D721Med (cell line): ENCODE results near the gene MED20.

Experiments used
- DNase-seq: peaks from one replicate; pipeline ENCODE4 v3.0.0; 2011; ENCODE audit warnings: low spot score; ENCODE audit not compliant: insufficient read length
- FAIRE-seq: peaks from 2 replicates; lab custom pipeline; 2011; peaks lifted over from hg19 to GRCh38; lab: Jason Lieb, UNC
- TF ChIP-seq, protein P1 (sequence below): IDR thresholded peaks from 2 replicates; pipeline ENCODE4 v1.5.1; 2012; ENCODE audit warnings: mild to moderate bottlenecking, control low read depth; ENCODE audit not compliant: insufficient read depth; ENCODE audit errors: missing control alignments

MED20 gene, protein sequence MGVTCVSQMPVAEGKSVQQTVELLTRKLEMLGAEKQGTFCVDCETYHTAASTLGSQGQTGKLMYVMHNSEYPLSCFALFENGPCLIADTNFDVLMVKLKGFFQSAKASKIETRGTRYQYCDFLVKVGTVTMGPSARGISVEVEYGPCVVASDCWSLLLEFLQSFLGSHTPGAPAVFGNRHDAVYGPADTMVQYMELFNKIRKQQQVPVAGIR

DNA sequence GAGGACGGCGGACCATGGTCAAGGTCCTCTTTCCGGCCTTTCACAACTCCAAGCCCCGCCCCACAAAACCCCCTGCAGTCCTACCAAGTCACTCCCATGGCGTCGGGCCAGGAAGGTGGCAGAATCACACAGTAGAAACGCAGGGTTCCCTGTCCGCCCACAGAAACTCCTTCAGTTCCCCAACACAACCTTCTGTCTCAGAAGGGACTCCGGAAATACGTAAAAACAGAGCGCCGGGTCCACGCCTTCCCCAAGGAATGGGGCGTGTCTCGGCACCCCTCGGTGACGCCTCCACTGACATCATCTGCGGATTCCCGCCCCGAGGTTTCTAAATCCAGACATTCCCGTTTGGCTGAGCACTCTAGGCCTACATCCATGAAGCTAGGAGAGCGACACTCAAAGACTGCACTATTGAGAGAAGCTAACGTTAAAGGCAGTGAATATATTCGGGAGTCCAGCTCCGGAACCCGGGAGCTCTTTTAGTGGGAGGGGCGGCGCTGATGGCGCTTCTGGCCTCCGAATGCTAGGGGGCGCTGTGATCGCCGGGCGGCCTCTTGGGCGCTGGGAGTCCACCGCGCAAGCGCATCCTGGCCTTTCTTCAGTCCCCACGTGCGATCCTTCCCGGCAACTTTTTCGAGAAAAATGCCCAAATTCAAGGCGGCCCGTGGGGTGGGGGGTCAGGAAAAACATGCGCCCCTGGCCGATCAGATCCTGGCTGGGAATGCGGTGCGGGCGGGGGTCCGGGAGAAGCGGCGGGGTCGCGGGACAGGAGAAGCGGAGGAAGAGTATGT, at the start of gene MED20, which contains the start of gene BYSL:
TSS of gene MED20 (minus strand) at position 219 of the 791 bp plus-strand sequence. CDS start at position 98, 121 bp downstream.
TSS of gene BYSL (plus strand) at position 579 of the 791 bp plus-strand sequence. CDS start at position 643, 64 bp downstream.
- DNase-seq: peak; percentile 90
- TF ChIP-seq, protein P1, sequence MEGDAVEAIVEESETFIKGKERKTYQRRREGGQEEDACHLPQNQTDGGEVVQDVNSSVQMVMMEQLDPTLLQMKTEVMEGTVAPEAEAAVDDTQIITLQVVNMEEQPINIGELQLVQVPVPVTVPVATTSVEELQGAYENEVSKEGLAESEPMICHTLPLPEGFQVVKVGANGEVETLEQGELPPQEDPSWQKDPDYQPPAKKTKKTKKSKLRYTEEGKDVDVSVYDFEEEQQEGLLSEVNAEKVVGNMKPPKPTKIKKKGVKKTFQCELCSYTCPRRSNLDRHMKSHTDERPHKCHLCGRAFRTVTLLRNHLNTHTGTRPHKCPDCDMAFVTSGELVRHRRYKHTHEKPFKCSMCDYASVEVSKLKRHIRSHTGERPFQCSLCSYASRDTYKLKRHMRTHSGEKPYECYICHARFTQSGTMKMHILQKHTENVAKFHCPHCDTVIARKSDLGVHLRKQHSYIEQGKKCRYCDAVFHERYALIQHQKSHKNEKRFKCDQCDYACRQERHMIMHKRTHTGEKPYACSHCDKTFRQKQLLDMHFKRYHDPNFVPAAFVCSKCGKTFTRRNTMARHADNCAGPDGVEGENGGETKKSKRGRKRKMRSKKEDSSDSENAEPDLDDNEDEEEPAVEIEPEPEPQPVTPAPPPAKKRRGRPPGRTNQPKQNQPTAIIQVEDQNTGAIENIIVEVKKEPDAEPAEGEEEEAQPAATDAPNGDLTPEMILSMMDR: peak; percentile 73
- FAIRE-seq: no peak

DNA sequence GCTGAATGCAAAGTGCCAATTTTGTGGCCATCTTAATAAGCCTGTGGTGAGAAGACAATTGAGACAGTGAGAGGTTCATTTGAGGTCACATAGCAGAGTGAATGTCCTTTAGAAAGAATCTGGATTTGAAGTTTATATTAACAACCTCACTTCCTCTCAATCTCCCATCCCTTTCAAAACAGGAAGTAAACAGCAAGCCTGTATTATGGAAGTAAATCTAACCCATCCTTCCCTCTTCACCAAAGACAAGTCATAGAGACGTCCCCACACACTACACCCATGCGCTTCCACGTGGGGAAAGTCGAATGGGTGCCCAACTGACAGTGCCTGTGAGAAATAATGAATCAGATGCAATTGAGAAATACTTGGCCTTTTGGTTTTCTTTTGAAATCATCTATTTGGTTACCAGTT, 49.5 kb upstream of the MED20 start:
- FAIRE-seq (no peak), DNase-seq (no peak)
- TF ChIP-seq, protein P1: no peak

DNA sequence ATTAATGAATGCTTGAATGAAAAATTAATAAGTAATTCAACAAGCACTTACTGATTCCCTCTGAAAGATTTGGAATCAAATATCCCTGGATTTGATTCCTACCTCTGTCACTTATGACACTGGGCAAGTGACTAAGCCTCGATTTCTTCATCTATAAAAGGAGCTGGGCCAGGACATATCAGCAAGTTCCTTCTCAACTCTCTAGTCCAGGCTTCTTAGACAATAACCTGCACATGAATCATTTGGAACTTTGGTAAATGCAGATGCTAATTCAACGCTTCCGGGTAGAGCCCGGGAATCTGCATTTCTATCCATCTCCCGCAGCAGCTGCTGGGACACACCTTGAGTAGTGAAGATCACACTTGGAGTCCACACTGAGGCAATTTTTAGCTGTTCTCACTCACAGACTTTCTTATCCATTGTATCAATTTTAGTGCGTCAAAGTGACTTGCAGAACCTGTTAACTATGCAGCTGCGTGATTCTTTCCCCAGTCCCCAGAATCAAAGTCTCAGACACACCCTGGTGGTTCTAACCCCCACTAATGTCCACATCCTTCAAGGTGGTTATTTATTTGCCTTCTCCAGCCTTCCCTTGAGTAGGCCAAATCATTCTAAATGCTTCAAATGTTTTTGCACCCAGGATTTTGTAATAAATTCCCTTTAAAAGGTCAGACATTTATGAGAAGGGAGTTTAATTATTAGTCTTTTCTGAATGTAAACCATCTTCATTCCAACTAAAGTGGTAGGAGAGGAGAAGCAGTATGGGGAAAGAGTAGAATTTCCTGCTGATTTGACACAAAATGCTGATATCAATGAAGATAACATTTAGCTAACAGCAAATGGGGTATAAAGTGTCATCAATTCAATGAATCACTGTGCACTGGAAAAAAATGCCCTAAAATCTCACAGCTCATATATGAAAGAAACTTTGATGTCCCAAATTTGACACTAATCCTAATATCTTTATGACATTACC, 46.7 kb upstream of the MED20 start:
- TF ChIP-seq, protein P1: no peak
- DNase-seq: no peak
- FAIRE-seq: no peak

DNA sequence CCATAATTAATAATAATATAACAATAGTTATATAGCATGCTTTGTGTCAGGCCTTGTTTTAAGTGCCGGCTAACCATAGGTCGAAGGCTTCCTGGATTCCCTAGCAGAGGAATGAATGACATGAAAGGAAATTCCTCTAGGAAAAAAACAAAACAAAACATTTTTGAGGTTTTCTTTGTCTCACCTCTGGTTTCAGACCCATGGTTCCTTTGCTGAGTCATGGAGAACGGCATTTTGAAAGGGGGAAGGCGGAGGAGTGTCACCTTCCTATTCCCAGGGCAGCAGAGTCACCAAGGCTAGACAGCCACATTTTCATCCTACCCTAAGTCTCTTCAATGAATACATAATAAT, 46.0 kb upstream of the MED20 start:
- no peak for DNase-seq
- TF ChIP-seq, protein P1: no peak
- FAIRE-seq: no peak

DNA sequence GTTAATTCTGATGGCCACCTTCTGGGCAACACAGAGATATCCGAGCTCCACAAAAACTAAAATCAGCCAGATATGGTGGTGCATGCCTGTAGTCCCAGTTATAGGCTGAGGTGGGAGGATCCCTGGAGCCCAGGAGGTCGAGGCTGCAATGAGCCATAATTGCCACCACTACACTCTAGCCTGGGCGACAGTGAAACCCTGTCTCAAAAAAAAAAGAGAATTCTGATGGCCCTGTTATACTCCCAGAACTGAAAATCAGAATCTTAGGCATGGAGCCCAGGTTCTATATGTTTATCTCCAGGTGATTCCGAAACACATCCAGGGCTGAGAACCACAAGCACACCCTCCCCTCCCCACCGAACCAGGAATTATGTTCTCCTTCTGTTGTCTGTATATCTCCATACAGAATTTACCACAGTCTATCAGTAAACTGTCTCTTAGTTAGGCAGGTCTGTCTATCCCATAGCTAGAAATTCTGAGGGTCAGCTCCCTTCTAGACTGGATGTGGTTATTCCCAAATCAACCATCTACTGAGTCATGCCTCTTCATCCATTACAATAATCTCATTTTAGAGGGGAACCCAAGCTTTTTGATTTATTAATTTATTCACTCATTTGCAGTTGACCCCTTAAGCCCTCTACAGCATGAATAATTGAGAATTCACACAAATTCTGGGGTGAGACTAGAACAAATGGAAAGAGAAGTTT, 45.4 kb upstream of the MED20 start:
- TF ChIP-seq, protein P1: no peak
- FAIRE-seq (no peak), DNase-seq (no peak)

DNA sequence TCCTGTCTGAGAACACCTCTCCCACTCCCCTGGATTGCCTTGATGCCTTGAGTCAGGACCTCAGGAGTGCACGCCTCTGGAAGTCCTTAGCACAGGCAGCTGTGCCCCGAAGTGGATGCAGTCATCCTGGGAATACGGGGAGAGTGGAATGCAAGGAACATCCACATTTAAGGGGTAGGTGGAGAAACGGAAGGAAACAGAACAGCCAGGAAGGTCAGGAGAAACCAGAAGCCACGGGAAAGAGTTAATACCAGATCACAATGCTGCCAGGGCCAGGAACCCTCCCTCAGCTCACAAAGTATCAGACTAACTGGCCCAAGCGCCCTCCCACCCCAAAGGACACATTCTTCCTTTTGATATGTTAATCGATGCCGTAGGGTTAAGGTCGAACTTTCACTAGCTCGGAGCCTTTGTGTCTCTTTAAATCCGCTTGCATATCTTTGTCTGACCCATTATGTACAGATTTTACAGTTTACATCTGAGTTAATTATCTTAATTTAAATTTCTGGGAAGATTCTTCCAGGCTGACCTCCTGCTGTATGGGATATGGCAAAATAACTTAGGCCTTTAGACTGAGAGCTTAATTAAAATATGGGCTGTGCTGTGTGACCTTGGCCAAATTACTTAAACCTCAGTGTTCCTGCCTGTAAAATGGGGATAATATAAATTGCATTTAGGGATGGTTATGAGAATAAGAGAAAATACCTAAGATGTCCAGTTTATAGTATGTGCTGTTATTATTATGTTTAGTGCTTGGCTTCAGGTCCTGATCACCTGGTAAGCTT, 44.7 kb upstream of the MED20 start:
- TF ChIP-seq, protein P1: no peak
- no peak for FAIRE-seq
- no peak for DNase-seq
